Measurements from ENCODE around the gene SYT17.

The SYT17 gene

DNA sequence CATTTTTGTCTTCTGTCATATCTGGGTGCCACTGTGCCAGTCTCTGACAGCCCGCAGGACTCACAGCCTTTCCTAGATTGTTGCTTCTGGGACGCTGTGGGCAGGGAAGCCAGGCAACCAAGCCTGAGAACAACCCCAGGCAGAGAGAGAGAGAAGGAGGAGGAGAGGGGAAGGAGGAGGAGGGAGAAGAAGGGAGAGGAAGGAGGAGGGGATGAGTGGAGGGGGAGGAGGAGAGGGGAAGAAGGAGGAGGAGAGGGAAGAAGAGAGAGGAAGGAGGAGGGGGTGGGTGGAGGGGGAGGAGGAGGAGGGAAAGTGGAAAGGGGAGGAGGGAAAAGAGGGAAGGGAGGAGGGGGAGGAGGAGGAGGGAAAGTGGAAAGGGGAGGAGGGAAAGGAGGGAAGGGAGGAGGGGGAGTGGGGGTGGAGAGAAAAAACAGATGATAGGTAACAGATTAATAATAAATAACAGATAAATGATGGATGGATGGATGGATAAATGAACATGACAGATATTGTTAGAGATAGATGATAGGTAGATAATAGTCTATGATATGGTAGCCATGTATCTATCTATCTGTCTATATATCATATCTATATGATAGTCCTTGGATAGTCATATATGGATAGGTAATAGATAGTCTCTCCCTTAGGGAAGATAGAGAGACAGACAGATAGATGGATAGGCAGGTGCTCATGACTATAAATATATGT lies 146.8 kb downstream of the SYT17 start:
- in situ Hi-C loops (cut with HindIII; ENCODE audit: low pct_ligation_motif_present, low pct_unique_long_range_greater_than_20kb, low sequenced_read_pairs), result no loop called here
- DNase-seq, result no peak

DNA sequence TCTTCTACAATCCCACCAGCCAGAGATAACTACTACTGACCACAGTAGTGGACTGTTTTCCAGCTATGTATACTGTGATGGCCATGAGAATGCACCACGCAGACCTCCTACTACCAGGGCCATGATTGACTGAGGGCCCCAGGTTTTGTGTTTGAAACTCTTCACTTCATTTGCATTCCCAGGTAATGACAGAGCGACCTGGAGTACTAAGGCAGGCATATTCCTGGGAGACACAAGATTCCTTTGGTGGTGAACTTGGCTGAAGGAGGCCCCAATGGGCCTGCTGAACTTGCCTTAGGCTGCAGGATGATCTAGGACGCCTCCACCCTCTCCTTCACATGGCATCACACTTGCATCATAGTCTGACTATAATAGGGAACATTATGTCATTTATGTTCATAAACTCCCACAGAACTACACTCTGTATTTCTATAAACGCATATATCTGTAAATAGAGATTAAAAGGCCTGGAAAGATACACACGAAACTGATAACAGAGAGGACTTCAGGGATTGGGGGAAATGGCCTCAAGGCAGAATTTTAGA lies 147.9 kb downstream of the SYT17 start:
- in situ Hi-C loops (cut with HindIII; ENCODE audit: low pct_ligation_motif_present, low pct_unique_long_range_greater_than_20kb, low sequenced_read_pairs), result no loop called here
- no peak for DNase-seq

DNA sequence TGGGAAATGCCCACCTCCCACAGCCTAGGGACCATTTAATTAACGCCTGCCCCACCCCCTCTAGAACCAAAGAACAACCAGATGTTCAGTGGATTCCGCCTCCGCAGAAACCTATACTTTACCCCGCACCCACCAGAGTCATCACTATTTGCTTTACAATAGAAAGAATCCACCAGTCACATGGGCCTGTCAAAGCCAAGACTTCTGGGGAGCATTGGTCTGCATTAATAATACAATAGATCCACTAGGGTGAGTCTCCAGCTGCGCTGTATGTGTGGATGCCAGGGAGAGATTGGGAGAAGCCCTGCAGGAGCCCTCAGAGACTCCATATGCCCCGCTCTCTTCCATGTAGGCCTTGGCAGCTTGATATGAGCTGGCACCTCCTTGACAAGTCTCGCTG lies 148.8 kb downstream of the SYT17 start:
- DNase-seq, result no peak
- in situ Hi-C loops (cut with HindIII; ENCODE audit: low pct_ligation_motif_present, low pct_unique_long_range_greater_than_20kb, low sequenced_read_pairs), result no loop called here

All from ACHN (cell line).